ENCODE data around the gene VWF. TPM values are rescaled to one million over a fixed set of nuclear protein-coding genes. Genes with fewer than 3 reads are reported as not detected.

Gene VWF
- polyA plus RNA-seq, 1 donor = 41.9 TPM

DNA sequence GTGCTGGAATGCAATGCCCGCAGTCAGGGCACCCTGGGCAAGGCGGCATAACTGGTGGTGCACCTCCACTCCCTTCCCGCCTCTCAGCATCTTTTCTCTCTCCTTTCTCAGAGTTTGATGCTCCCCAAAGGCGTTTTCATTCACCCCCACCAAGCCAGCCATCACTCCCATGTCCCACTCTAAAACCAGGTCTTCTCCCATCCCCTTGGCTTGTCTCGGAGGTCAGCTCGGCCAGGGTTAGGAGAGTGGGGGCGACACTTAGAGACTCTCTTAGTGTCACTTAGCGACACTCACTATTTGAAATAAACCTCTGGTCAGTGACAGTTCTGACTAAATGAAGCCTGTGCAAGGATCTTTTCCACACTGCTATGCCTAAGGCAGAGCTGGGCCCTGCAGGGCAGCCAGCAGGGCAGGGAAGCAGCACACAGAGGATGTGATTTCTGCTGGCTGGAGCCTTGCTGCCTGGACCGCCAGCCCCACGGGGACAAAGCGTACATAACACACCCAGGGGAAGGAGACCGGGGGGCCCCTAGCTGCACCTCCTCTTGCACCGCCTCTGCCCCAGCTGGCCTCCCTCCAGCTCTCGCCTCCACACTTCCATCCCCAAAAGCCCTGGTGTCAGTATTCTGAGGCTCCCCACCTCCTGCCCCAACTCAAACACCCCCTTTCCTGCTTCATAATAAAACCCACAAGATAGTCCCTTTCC lies 64.5 kb downstream of the VWF start:
- DNase-seq (ENCODE audit: low read depth) = no peak

DNA sequence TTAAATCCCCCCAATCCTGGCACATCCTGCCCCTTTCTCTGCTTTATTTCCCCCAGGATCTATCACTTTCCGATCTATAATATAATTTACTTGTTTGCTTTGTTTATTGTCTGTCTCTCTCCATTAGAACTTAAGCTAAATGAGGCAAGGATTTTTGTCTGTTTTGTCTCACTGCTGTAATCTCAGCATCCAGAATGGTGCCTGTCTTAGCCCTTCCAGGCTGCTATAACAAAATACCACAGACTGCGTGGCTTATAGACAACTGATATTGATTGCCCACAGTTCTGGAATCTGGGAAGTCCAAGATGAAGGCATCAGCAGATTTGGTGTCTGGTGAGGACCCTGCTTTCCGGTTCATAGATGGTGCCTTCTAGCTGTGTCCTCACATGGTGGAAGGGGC lies 65.2 kb downstream of the VWF start:
- DNase-seq (ENCODE audit: low read depth) = no peak

DNA sequence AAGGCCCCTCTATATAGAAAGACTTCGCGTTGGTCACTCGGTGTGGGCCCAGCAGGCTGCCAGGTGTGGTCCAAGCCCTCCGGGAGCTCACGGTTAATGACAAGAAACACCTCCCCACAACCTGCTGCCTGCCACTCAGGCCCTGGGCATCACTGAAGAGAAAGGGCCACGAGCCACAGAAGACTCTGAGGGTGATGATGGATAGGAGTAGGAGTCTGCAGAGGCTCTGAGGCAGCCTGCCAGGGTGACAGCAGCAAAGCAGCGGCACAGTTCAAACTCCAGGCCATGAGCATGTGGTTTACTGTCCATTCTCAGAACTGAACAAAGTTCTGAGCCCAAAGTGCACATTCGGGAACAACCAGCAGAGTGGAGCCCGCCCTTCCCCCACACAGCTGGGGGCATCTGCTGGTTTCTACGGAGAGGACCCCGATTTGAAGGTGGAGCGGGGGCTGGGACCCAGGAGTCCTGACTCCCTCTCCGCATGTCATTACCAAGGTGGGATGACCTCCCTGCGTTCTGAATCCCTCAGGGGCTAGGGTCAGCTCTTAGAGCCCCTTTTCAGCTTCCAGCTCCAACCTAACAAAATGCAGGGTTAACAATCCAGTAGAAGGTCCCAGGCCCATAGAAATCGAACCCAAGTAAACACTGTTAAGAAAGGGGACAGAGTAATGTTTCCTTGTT lies 65.8 kb downstream of the VWF start:
- no peak for DNase-seq (ENCODE audit: low read depth)

DNA sequence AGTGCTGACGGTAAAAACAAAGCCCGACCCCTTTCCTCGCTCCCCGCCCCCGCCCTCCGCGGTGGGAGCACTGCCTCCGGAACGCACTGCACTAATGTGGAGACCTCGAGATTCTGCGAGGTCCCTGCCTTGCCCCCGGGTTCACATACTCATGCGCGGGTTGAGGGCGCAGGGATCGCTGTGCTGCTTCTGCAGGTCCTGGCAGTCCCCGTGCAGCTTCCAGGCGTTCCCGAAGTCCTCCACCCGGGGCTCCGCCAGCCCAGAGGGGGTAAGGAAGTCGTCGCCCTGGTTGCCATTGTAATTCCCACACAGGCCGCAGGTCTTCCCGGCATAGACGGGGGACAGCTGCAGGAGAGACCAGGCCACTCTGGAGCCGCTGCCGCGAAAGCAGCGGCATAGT lies 66.8 kb downstream of the VWF start:
- no peak for DNase-seq (ENCODE audit: low read depth)

GRCh38 chr12:6056406-6057240 lies 67.8 kb downstream of the VWF start:
- no peak for DNase-seq (ENCODE audit: low read depth)

GRCh38 chr12:6053541-6053940 lies 70.9 kb downstream of the VWF start:
- DNase-seq (ENCODE audit: low read depth) = no peak

DNA sequence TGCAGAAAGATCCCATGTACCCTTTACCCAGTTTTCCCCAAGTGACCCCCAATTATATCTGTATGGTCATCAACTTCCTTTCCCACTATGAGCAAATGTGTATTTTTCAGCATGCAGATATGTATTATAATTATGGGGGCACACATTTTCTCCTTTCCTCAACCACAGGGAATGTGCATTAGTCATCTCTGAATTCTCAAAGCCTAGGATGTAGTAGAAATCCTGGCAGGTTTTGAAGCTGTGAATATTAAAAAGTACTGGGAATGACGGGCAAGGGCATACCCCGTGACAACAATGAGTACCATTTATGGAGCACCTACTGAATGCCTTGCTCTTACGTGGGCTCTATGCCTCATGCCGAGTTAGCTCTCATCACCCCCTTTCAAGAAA lies 71.5 kb downstream of the VWF start:
- DNase-seq (ENCODE audit: low read depth) = no peak

- no peak for DNase-seq (ENCODE audit: low read depth)
These were observed 72.1 kb downstream of the VWF start for GRCh38 chr12:6052206-6052939.

DNA sequence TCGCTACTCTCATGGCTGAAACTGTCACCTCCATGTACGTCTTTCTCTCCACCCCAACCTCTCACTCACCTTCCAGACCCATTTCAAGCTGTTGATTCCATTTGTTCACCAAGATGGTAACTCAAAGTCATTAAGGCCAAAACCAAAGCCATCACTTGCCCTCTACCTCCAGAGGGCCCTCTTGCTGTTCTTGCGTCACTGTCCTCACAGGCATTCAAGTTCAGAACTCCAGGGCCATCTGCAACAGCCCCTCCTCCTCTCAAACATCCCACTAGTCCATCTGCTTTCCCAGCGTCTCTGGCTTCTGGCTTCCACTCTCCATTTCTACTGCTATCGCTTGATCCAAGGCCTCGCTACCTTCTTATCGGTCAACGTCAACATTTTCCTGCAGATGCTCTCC lies 74.5 kb downstream of the VWF start:
- no peak for DNase-seq (ENCODE audit: low read depth)

DNA sequence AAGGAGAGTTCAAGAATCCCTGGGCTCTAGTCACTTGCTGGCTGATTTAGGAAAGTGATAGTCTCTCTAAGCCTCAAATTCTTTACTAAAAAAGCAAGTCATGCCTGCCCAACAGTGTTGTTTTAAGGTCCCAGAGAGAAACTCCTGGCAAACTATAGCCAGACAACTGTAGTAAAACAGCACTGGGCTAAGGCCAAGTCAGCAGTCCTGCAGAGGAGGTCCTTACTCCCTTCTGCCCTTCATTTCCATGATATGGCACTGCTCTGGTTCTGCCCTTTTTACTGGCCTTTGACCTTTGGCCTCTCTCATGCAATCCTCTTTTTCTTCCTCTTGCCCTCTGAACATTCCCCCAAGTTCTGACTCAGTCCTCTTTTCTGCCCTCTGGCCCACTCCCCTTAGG lies 74.9 kb downstream of the VWF start:
- DNase-seq (ENCODE audit: low read depth) = no peak

DNA sequence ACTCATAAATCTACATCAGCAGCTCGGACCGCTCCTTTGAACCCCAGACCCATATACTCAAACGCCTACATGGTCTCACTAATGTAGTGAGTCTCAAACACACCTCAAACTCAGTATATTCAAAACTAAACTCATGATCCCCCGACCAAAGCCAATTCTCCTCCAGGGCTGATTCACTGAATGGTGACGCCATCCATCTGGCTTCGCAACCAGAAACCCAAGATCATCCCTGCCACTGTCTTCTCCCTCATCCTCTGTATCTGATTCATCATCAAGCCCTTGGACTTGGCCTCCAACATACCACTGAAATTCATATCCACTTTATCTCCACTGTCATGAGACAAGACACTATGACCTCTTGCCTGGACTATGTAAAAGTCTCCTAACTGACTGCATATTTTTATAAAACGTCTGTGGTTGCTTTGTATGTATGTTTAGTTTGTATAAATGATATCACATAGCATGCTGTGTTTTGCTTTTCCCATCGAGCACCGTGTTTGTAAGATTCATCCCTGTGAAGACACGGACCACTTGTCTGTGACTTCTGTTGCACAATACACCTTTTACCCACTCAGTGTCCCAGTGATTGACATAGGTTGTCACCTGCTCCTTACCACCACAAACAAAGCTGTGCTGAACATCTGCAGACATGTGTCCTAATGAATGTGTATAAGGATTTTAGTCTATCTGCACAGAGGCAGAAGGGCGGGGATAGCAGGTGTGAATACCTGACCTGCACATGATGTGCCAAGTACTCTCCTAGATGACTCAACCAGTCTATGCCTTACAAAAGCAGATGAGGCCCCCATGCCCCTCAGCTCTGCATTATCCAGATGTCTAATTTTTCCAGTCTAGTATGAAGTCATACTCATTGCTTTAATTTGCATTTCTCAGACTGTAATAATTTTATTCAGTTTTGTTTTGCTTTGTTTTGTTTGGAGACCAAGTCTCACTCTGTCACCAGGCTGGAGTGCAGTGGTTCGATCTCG lies 76.9 kb downstream of the VWF start:
- DNase-seq (ENCODE audit: low read depth) = no peak

DNA sequence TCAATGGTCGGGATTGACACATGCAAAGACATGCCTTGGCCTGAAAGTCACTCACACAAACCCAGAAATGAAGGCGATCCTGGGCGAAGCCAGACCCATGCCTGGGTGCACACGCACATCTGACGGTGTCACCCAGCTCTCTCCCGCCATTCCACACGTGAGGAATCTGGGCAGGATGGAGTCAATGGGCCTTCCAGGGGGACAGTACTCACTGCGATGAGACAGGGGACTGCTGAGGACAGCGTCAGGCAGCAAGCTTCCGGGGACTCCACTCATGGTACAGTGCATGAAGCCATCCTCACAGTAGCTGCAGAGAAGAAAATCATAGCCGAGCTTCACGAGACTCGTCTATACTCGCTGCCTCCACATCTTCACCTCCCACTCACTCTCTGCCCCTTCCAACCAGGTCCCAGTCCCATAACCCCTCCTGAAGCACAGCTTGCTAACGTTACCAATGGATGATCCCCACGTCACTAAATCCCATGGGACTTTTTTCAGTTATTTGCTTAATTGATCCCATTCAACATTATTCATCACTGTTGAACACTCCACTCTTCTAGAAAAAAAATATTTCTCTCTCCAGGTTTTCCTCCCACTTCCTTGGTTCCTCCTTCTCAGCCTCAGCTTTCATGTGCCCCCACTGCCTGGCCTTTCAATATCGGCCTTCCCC lies 77.8 kb downstream of the VWF start:
- DNase-seq (ENCODE audit: low read depth) = no peak

GRCh38 chr12:6045438-6045837 lies 79.0 kb downstream of the VWF start:
- DNase-seq (ENCODE audit: low read depth) = no peak

- no peak for DNase-seq (ENCODE audit: low read depth)
These were observed 80.4 kb downstream of the VWF start for GRCh38 chr12:6044082-6044481.

DNA sequence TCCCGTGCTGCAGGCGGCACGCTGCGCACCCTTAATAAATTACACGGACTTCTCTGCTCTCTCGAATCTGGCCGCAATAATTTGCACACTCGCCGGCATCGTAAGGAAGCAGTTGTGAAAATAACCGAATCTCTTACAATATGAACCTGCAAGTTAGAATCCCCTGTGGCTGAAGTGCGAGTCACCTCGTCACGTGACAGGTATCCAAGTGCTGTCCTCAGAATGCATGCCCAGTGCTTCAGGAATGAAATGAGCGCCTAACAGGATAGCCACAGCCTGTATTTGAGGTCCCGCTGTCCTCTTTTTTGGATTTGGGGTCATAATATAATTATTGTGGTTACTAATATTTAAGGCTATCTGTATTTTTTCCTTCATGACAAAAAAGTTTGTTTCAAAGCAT lies 82.0 kb downstream of the VWF start:
- no peak for DNase-seq (ENCODE audit: low read depth)

DNA sequence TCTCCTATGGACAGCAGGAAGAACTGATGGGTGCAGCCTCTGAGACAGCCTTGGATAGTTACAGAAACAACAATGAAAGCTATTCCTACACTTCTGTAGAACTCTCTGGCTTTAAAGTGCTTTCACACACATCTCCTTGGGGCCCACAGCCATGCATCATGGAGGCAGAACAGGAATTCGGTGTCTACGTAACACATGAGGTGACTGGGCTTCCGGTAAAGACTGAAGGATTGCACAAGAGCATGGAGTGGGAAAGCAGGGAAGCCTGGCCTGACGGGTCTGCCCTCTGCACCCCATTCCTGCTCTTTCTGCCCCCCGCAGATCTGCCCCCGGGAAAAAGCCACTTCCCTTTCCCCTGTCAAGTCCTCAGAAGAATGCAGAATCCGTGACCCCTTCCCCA lies 82.6 kb downstream of the VWF start:
- DNase-seq (ENCODE audit: low read depth) = no peak

GRCh38 chr12:6040815-6041214 lies 83.7 kb downstream of the VWF start:
- no peak for DNase-seq (ENCODE audit: low read depth)

GRCh38 chr12:6039894-6040601 lies 84.4 kb downstream of the VWF start:
- peak; percentile 49 for DNase-seq (ENCODE audit: low read depth)

DNA sequence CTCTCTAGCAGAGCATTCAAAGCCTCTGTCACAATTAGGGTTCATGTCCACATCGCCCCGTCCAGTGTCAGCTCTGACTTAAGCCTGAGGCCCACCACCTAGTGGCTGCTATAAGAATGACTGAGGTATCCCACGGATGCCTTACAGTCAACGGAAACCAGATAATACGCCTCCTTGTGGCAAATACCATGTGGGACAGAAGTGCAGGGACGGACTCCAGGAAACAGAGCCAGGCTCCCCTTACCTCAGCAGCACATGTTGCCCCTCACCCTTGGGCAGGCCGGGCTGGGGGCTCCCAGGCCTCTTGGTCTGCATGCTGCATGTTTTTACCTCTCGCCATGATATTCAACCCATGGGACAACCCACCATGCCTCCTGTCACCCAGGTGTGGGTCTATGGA lies 86.3 kb downstream of the VWF start:
- no peak for DNase-seq (ENCODE audit: low read depth)

DNA sequence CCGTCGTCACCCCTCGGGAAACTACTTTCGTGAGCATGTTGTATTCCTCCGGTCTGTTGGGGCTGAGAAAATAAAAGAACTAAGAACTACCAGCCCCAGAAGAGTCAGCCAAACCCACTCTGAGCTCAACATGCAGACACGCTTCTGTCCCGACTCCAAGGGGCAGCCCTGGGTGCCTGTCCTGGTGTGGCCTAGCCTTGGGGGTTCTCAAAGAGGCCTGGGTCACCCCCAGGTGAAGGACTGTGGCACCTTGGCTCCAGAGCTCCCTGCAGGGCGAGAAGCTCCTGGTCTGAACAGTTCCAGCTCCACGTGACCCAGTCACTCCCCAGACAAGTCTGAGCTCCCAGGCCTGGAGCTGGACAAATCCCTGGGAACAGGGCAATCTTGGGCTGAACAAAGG lies 87.0 kb downstream of the VWF start:
- DNase-seq (ENCODE audit: low read depth) = no peak
